ENCODE results near the gene PPIA.

- TF ChIP-seq ZNF274 (IDR thresholded peaks at IDR 0.05; ENCODE audit: low read depth, low read length), result no peak
- TF ChIP-seq YY1 (IDR thresholded peaks at IDR 0.05; ENCODE audit: insufficient read depth, insufficient read length), result no peak
These were observed 25.1 kb upstream of the PPIA start for GRCh38 chr7:44771358-44771757.

All from NT2/D1 (cell line).